K562 (cell line): ENCODE results near the gene PARD3B. TPM values are rescaled to one million over a fixed set of nuclear protein-coding genes. Genes with fewer than 3 reads are reported as not detected.

Experiments
- ATAC-seq: fragments of 200-7000 bp; cut with Tn5 transposase; 3 replicates; pipeline ENCODE4 v1.9.1; 2020; ENCODE audit warnings: moderate library complexity
- BruUV-seq: library from RNA; stranded (reverse); fragments of 400-500 nt; replicated peaks from 2 replicates; lab custom pipeline; 2021; lab: Mats Ljungman, UMichigan
- CTCF ChIA-PET: fragments of 300-600 bp; formaldehyde crosslinking; extraction: SDS; loops from one replicate; lab custom pipeline; 2021; ENCODE audit warnings: low intra/inter-chr PET ratio; lab: Yijun Ruan, JAX
- POLR2A ChIA-PET: fragments of 300-600, 350-650 bp; sonication (Branson Sonifier 250); formaldehyde crosslinking; extraction: SDS; loops from one replicate; lab custom pipeline; 2021; ENCODE audit warnings: antibody characterized with exemption, inconsistent platforms; lab: Yijun Ruan, JAX
- DNase-seq, 4 experiments: peaks; one replicate each; pipeline versions ENCODE4 v3.0.0 to v3.0.0-alpha.2; 2011 to 2018; ENCODE audit warnings: low spot score in 3 of 4, mixed read lengths in 3 of 4; ENCODE audit errors: extremely low read depth in 1 of 4
- FAIRE-seq: peaks from 2 replicates; lab custom pipeline; 2011; peaks lifted over from hg19 to GRCh38; lab: Jason Lieb, UNC
- H2AFZ ChIP-seq: 2 replicates; pipeline ENCODE4 v1.6.0; 2011; ENCODE audit warnings: low read depth, low read length, control low read depth, inconsistent platforms
- H3K27ac ChIP-seq: fragments of 200-600 bp; 3 replicates; pipeline ENCODE4 v1.8.0; 2011; ENCODE audit warnings: low read depth, mild to moderate bottlenecking, control low read depth, inconsistent platforms, low read length, moderate library complexity, mixed read lengths; ENCODE audit errors: extremely low read depth
- H3K27me3 ChIP-seq, 2 experiments: fragments of 300-600 bp in 1 of 2; 2 replicates in 1 of 2; 3 replicates in 1 of 2; pipeline versions ENCODE4 v1.6.0 to v1.8.0; 2011; ENCODE audit warnings: inconsistent platforms in 2 of 2, low read length in 2 of 2, mild to moderate bottlenecking in 1 of 2, mixed read lengths in 1 of 2, moderate library complexity in 1 of 2; ENCODE audit not compliant: control insufficient read depth in 2 of 2, insufficient read depth in 2 of 2
- H3K36me3 ChIP-seq: fragments of 300-600 bp; 3 replicates; pipeline ENCODE4 v1.8.0; 2011; ENCODE audit warnings: mild to moderate bottlenecking, low read length, inconsistent platforms; ENCODE audit not compliant: control insufficient read depth, insufficient read depth
- H3K4me1 ChIP-seq, 2 experiments: fragments of 200-600 bp in 1 of 2; replicated peaks in 1 of 2; 2 replicates in 1 of 2; 3 replicates in 1 of 2; pipeline versions ENCODE4 v1.5.1 to v1.8.0; 2011; ENCODE audit warnings: inconsistent platforms in 2 of 2, low read length in 2 of 2, mild to moderate bottlenecking in 1 of 2, mixed read lengths in 1 of 2, moderate library complexity in 1 of 2; ENCODE audit not compliant: control insufficient read depth in 2 of 2, insufficient read depth in 2 of 2
- H3K4me2 ChIP-seq: 2 replicates; pipeline ENCODE4 v1.6.1; 2011; ENCODE audit warnings: low read length, control low read depth, inconsistent platforms, mixed read lengths; ENCODE audit not compliant: insufficient read depth
- H3K4me3 ChIP-seq: fragments of 200-600 bp; sonication (generic), shearing (Covaris generic); 2 replicates; pipeline ENCODE4 v1.5.1; 2016; ENCODE audit warnings: control low read depth, inconsistent platforms
- H3K79me2 ChIP-seq: fragments of 200-600 bp; 3 replicates; pipeline ENCODE4 v1.8.0; 2011; ENCODE audit warnings: low read length, inconsistent platforms; ENCODE audit not compliant: control insufficient read depth, insufficient read depth
- H3K9ac ChIP-seq, 2 experiments: 2 replicates each; pipeline versions ENCODE4 v1.6.0 to v1.6.1; 2011; ENCODE audit warnings: low read depth in 2 of 2, low read length in 2 of 2, control low read depth in 1 of 2, inconsistent platforms in 1 of 2, mild to moderate bottlenecking in 1 of 2, mixed read lengths in 1 of 2; ENCODE audit not compliant: insufficient read depth in 1 of 2
- H3K9me1 ChIP-seq: one replicate; pipeline ENCODE4 v1.6.0; 2011; ENCODE audit warnings: inconsistent platforms, mild to moderate bottlenecking, low read length, moderate library complexity; ENCODE audit not compliant: control insufficient read depth, insufficient read depth
- H3K9me3 ChIP-seq: replicated peaks from 2 replicates; pipeline ENCODE4 v1.5.1; 2011; ENCODE audit warnings: low read depth, low read length, inconsistent platforms; ENCODE audit not compliant: control insufficient read depth, insufficient read depth
- H4K20me1 ChIP-seq: replicated peaks from 2 replicates; pipeline ENCODE4 v1.6.1; 2011; ENCODE audit warnings: low read length, inconsistent platforms, mixed read lengths; ENCODE audit not compliant: control insufficient read depth, insufficient read depth
- GATAD2A ChIP-seq: fragments of 450-650 bp; IDR thresholded peaks from 2 replicates; pipeline ENCODE4 v1.6.1; 2017
- PPARD ChIP-seq: fragments of 250-450 bp; sonication (Bioruptor Pico); IDR thresholded peaks from 2 replicates; pipeline ENCODE4 v1.8.0; 2022; ENCODE audit warnings: inconsistent platforms, mild to moderate bottlenecking, moderate library complexity
- ZNF197 ChIP-seq: fragments of 200-800 bp; sonication (Bioruptor generic); IDR thresholded peaks from 2 replicates; pipeline ENCODE4 v1.6.1; 2016; ENCODE audit warnings: low read depth, missing genetic modification characterization, missing compliant biosample characterization
- ZNF76 ChIP-seq: fragments of 250-450 bp; sonication (Bioruptor Pico); IDR thresholded peaks from 2 replicates; pipeline ENCODE4 v1.4.0; 2020; ENCODE audit warnings: mild to moderate bottlenecking, moderate library complexity, borderline replicate concordance
- WGBS: fragments of 100-300 bp; shearing (Covaris generic); methylation state at CpG from one replicate; pipeline ENCODE4 v1.1.6; 2016; ENCODE audit warnings: low coverage, mixed read lengths; ENCODE audit not compliant: insufficient coverage; ENCODE audit errors: missing lambda C conversion rate; 5-methylcytosine and 5-hydroxymethylcytosine counted together
- in situ Hi-C: fragments of 300-500 bp; cut with MboI; formaldehyde crosslinking; loops from 4 replicates; pipeline ENCODE4 v1.15.0; 2018; ENCODE audit warnings: inconsistent platforms, mixed read lengths
- intact Hi-C: fragments of 100-400 bp; cut with micrococcal nuclease; formaldehyde crosslinking; loops from 2 replicates; pipeline ENCODE4 v1.14.2; 2022
- polyA plus RNA-seq, 8 experiments: library from polyadenylated mRNA; depleted of rRNA in 4 of 8; stranded (reverse) in 5 of 8; unstranded in 3 of 8; fragments of >200 nt; fragmentation: Nextera tagmentation in 2 of 8; fragmentation: Illumina TruSeq in 1 of 8; extraction: Ambion mirVana in 2 of 8; extraction: Trizol in 1 of 8; gene quantifications; 2 replicates each; pipeline versions ENCODE4 v1.2.1 to v1.2.3, GENCODE V29; 2011 to 2014; ENCODE audit warnings: inconsistent platforms in 1 of 8, missing spikeins in 1 of 8
- total RNA-seq, 7 experiments: library from RNA; depleted of rRNA in 6 of 7; stranded (reverse); fragments of >200 nt in 6 of 7; fragmentation: Illumina TruSeq in 2 of 7; extraction: Trizol in 2 of 7; gene quantifications; 2 replicates each; pipeline versions ENCODE4 v1.2.1 to v1.2.3, GENCODE V29; 2011 to 2021; ENCODE audit warnings: low replicate concordance in 1 of 7
- TF ChIP-seq, protein P1 (sequence below): fragments of 450-650 bp; IDR thresholded peaks from 2 replicates; pipeline ENCODE4 v1.6.1; 2016; ENCODE audit warnings: low read depth
- TF ChIP-seq, protein P2 (sequence below): fragments of 250-450 bp; sonication (Bioruptor Pico); IDR thresholded peaks from 2 replicates; pipeline ENCODE4 v1.8.0; 2021; ENCODE audit warnings: moderate library complexity, mild to moderate bottlenecking, inconsistent platforms

Gene PARD3B
- total and polyA plus RNA-seq, 9 of the 15 experiments (the other 6 are each of a cell fraction or from before 2014, with no cell fraction given): 0.15 to 3.0 (median 1.1) TPM

DNA sequence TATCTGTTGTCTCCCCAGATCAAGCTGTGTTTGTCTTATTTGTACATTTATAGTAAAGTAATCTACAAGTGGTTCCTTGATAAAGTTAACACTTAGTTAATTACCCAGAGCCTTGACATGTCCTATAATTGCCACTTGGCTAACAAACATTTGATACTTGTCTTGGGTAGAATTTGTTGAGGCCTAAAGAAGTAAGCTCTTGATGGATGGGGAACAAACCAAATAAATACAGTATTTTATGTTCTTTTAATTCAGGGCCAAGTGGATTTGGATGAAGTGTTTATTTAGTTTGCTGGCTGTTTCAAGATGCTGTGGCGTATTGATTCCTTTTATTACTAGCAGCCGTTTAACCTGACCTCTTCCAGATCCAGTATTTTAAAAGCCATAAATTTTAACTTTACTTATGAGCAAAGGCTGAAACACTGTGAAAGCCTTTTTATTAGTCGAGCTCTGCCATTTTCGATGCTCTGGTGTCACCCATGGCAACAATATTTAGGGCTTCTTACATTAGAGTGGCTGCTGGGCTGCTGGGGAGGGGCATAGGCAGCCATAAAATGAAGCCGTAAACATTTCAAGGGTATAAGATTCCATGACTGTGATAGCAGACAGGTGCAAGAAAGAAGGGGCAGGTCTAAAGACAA lies 735.4 kb downstream of the PARD3B start (continued):
- TF ChIP-seq ZNF197 (CRISPR knock-in tag) (no peak), GATAD2A (no peak)

DNA sequence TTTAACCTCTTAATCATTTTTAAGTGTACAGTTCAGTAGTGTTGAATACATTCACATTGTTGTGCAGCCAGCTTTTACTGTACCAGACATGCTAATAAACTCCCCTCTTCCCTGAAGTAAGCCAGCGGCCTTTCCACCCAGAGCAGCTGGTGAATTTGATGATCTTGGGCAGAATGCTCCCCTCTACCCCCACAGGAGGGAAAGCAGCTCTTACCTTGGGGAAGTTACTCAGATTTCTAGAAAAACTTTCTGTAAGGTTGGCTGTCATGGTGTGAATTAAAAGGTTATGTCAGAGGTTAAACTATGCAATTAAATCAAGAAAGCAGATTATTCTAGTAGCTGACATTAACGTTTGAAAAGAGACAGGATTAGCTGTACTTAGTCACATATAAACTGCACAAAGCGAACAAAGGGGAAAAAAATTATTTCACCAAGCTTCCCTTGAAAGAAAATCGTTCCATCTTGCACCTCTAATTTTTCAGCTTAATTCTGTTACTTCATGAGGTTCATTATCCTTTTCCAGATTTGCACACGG lies 738.5 kb downstream of the PARD3B start:
- H3K9me3 ChIP-seq: no peaks in the 10 kb centered on the region
- H4K20me1 ChIP-seq: no peaks in the 10 kb centered on the region
- ATAC-seq (no peak), FAIRE-seq (no peak), DNase-seq (no peak)
- H3K4me3 ChIP-seq: no peak overlapping the region
- H2AFZ ChIP-seq: no peak overlapping the region
- in situ Hi-C loops (no loop called here), intact Hi-C loops (no loop called here)
- H3K4me2 ChIP-seq: no peak overlapping the region
- POLR2A ChIA-PET: no interaction called here
- H3K79me2 ChIP-seq: no peaks in the 10 kb centered on the region
- CTCF ChIA-PET: no interaction called here
- H3K36me3 ChIP-seq: no peaks in the 10 kb centered on the region
- no peaks in the 10 kb centered on the region for H3K27me3 ChIP-seq
- no peak overlapping the region for H3K27ac ChIP-seq
- no peaks in the 10 kb centered on the region for H3K9me1 ChIP-seq
- H3K9ac ChIP-seq: no peak overlapping the region
- H3K4me1 ChIP-seq: no peaks in the 10 kb centered on the region
- 17% methylated on average over 5 of the region's 5 CpGs for WGBS
- BruUV-seq: no TSS peak
- no peak for TF ChIP-seq ZNF76 (CRISPR knock-in tag)
- no peak for TF ChIP-seq PPARD (CRISPR knock-in tag)
- TF ChIP-seq, protein P1, sequence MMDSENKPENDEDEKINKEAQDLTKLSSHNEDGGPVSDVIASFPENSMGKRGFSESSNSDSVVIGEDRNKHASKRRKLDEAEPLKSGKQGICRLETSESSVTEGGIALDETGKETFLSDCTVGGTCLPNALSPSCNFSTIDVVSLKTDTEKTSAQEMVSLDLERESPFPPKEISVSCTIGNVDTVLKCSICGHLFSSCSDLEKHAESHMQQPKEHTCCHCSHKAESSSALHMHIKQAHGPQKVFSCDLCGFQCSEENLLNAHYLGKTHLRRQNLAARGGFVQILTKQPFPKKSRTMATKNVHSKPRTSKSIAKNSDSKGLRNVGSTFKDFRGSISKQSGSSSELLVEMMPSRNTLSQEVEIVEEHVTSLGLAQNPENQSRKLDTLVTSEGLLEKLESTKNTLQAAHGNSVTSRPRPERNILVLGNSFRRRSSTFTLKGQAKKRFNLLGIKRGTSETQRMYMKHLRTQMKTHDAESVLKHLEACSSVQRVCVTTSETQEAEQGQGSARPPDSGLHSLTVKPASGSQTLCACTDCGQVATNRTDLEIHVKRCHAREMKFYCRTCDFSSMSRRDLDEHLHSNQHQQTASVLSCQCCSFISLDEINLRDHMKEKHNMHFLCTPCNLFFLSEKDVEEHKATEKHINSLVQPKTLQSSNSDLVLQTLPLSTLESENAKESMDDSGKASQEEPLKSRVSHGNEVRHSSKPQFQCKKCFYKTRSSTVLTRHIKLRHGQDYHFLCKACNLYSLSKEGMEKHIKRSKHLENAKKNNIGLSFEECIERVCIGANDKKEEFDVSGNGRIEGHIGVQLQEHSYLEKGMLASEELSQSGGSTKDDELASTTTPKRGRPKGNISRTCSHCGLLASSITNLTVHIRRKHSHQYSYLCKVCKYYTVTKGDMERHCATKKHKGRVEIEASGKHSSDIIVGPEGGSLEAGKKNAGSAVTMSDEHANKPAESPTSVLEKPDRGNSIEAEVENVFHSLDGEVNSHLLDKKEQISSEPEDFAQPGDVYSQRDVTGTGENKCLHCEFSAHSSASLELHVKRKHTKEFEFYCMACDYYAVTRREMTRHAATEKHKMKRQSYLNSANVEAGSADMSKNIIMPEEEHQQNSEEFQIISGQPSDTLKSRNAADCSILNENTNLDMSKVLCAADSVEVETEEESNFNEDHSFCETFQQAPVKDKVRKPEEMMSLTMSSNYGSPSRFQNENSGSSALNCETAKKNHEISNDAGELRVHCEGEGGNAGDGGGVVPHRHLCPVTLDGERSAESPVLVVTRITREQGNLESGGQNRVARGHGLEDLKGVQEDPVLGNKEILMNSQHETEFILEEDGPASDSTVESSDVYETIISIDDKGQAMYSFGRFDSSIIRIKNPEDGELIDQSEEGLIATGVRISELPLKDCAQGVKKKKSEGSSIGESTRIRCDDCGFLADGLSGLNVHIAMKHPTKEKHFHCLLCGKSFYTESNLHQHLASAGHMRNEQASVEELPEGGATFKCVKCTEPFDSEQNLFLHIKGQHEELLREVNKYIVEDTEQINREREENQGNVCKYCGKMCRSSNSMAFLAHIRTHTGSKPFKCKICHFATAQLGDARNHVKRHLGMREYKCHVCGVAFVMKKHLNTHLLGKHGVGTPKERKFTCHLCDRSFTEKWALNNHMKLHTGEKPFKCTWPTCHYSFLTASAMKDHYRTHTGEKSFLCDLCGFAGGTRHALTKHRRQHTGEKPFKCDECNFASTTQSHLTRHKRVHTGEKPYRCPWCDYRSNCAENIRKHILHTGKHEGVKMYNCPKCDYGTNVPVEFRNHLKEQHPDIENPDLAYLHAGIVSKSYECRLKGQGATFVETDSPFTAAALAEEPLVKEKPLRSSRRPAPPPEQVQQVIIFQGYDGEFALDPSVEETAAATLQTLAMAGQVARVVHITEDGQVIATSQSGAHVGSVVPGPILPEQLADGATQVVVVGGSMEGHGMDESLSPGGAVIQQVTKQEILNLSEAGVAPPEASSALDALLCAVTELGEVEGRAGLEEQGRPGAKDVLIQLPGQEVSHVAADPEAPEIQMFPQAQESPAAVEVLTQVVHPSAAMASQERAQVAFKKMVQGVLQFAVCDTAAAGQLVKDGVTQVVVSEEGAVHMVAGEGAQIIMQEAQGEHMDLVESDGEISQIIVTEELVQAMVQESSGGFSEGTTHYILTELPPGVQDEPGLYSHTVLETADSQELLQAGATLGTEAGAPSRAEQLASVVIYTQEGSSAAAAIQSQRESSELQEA: no peak
- TF ChIP-seq, protein P2, sequence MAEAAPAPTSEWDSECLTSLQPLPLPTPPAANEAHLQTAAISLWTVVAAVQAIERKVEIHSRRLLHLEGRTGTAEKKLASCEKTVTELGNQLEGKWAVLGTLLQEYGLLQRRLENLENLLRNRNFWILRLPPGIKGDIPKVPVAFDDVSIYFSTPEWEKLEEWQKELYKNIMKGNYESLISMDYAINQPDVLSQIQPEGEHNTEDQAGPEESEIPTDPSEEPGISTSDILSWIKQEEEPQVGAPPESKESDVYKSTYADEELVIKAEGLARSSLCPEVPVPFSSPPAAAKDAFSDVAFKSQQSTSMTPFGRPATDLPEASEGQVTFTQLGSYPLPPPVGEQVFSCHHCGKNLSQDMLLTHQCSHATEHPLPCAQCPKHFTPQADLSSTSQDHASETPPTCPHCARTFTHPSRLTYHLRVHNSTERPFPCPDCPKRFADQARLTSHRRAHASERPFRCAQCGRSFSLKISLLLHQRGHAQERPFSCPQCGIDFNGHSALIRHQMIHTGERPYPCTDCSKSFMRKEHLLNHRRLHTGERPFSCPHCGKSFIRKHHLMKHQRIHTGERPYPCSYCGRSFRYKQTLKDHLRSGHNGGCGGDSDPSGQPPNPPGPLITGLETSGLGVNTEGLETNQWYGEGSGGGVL (CRISPR knock-in tag): no peak
